ENCODE results near the gene IGFBP5.

DNA sequence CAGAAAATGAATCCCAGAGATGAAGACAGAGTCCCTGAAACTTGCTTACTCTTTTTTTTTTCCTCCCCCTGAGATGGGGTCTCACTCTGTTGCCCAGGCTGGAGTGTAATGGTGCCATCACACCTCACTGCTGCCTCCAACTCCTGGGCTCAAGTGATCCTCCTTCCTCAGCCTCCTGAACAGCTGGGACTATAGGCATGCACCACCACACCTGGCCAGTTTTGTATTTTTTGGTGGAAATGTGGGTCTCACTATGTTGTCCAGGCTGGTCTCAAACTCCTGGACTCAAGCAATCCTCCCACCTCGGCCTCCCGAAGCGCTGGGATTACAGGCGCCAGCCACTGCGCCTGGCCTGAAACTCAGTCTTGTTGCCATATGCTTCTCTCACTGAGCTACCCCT, 34.3 kb downstream of the IGFBP5 start:
- TF ChIP-seq MAX (IDR thresholded peaks at IDR 0.05) (no peak), EP300 (IDR thresholded peaks at IDR 0.05; ENCODE audit: borderline replicate concordance) (no peak)
